Activated CD8-positive, alpha-beta T cell treated with anti-CD3 and anti-CD28 coated beads for 36 hours (primary cell): ENCODE measurements around the gene WDR1. TPM values are rescaled to one million over a fixed set of nuclear protein-coding genes. Genes with fewer than 3 reads are reported as not detected.

Source experiments
- ATAC-seq: fragments of 200-7000 bp; cut with Tn5 transposase; one replicate; pipeline ENCODE4 v1.10.0; 2021; ENCODE audit warnings: mild to moderate bottlenecking, moderate library complexity
- CTCF ChIA-PET: fragments of 350-600 bp; sonication (Branson Sonifier 250); formaldehyde crosslinking; loops from one replicate; lab custom pipeline; 2021; ENCODE audit warnings: antibody characterized with exemption; lab: Charles Lee
- POLR2A ChIA-PET: fragments of 350-600 bp; sonication (Branson Sonifier 250); formaldehyde crosslinking; loops from one replicate; lab custom pipeline; 2021; ENCODE audit warnings: antibody characterized with exemption; lab: Charles Lee
- DNase-seq: peaks from one replicate; pipeline ENCODE4 v3.0.0-alpha.2; 2020
- H3K27ac Mint-ChIP-seq: one replicate; pipeline ENCODE4 v1.8.0; 2021; ENCODE audit warnings: mild to moderate bottlenecking, mixed read lengths
- H3K27me3 Mint-ChIP-seq: one replicate; pipeline ENCODE4 v1.8.0; 2021; ENCODE audit warnings: mixed read lengths
- H3K36me3 Mint-ChIP-seq: one replicate; pipeline ENCODE4 v1.8.0; 2021; ENCODE audit warnings: low read depth, mixed read lengths
- H3K4me1 Mint-ChIP-seq: one replicate; pipeline ENCODE4 v1.8.0; 2021; ENCODE audit warnings: low read depth, mixed read lengths
- H3K4me3 Mint-ChIP-seq: one replicate; pipeline ENCODE4 v1.8.0; 2021; ENCODE audit warnings: mild to moderate bottlenecking, moderate library complexity, mixed read lengths
- H3K9me3 Mint-ChIP-seq: one replicate; pipeline ENCODE4 v1.8.0; 2021; ENCODE audit warnings: mixed read lengths
- intact Hi-C: fragments of 100-400 bp; cut with micrococcal nuclease; formaldehyde crosslinking; loops from one replicate; pipeline ENCODE4 v1.10.0; 2022
- total RNA-seq, 2 experiments: library from RNA; stranded (reverse); gene quantifications; one replicate each; pipeline ENCODE4 v1.2.3, GENCODE V29; 2021
- TF ChIP-seq, protein P1 (sequence below): fragments of 200-600 bp; IDR thresholded peaks from one replicate; pipeline ENCODE4 v1.8.0; 2022; ENCODE audit warnings: antibody characterized with exemption, mild to moderate bottlenecking

Gene WDR1
- total RNA-seq, 2 experiments from 2014 or later = 390 to 393 TPM

DNA sequence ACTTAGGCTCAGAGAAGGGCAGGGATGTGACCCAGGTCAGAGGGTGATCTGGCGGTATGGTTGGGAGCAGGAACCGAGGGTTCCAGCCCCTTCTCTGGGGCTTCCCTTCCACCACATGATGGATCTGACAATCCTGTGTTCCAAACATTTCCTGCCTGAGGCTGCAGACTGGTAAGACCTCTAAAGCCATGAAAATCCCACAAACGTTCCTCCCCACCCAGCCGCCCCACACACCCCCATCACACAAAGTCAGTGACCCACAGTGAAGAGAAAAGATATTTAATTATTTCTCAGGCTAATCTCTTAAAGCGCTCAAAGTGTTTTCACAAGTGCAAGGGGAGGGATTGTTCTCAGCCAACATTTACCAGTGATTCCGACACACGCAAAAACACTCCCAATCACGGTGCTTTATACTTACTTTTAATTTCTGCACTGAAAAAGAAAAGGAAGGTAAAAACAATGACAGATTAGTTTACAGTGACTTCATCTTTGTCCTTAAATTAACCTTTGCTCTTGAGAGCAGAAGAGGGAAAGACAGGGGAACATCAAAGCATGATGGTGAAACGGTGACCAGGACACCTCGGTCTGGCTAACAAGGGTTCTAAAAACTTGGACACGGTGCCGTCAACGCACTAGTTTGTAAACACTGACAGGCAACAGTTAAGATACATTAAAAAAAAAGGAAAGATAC is 42.4 kb downstream of the WDR1 start:
- intact Hi-C loops = no loop called here
- ChIA-PET POLR2A (no interaction called here), CTCF (no interaction called here)
- Mint-ChIP-seq H3K36me3 (peaks cover 61% of the 10 kb centered on the region), H3K27me3 (no peaks in the 10 kb centered on the region), H3K4me1 (no peaks in the 10 kb centered on the region), H3K27ac (peak overlapping the region; percentile 63), H3K4me3 (no peak overlapping the region), H3K9me3 (no peaks in the 10 kb centered on the region)
- ATAC-seq (no peak), DNase-seq (no peak)
- TF ChIP-seq, protein P1, sequence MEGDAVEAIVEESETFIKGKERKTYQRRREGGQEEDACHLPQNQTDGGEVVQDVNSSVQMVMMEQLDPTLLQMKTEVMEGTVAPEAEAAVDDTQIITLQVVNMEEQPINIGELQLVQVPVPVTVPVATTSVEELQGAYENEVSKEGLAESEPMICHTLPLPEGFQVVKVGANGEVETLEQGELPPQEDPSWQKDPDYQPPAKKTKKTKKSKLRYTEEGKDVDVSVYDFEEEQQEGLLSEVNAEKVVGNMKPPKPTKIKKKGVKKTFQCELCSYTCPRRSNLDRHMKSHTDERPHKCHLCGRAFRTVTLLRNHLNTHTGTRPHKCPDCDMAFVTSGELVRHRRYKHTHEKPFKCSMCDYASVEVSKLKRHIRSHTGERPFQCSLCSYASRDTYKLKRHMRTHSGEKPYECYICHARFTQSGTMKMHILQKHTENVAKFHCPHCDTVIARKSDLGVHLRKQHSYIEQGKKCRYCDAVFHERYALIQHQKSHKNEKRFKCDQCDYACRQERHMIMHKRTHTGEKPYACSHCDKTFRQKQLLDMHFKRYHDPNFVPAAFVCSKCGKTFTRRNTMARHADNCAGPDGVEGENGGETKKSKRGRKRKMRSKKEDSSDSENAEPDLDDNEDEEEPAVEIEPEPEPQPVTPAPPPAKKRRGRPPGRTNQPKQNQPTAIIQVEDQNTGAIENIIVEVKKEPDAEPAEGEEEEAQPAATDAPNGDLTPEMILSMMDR = no peak

DNA sequence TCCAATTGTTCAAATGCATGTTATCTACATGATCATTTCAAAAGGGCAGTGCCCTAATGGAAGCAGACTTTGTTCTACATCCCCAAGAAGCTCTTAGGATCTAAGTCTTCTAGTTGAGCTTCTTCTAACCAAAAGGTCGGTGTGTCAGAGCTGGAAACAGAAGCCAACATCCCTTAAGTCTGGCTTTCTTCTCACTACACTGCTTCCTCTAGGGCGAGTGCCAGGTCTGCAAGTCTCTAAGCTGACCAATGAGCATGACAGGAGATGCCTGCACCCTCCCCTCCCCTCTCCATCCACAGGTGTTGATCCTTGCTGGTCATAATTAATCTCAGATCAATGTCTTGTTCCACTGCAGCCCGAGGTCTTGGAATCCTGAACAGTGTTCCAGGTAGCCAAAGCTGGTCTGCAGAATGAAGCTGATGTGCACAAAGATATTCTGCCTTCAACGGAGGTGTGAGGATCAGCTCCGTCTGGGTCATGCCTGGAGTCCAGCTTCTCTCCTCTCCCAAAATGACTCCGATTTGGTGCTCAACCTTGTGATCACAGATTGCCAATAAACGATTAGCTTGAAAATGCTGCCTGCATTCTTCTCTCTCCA is 44.1 kb downstream of the WDR1 start:
- ChIA-PET CTCF (no interaction called here), POLR2A (interaction anchor here (1.4 to 1.5 kb wide), 3 partner anchors 10 to 28 kb away, joined by 4 to 6 read pairs (median 4); no protein-coding TSS in a partner anchor)
- peaks cover 48% of the 10 kb centered on the region for H3K36me3 Mint-ChIP-seq
- H3K4me1 Mint-ChIP-seq = no peaks in the 10 kb centered on the region
- H3K4me3 Mint-ChIP-seq = no peak overlapping the region
- intact Hi-C loops = no loop called here
- TF ChIP-seq, protein P1 = no peak
- no peaks in the 10 kb centered on the region for H3K27me3 Mint-ChIP-seq
- no peak for DNase-seq
- H3K9me3 Mint-ChIP-seq = no peaks in the 10 kb centered on the region
- no peak for ATAC-seq
- peak overlapping the region; percentile 70 for H3K27ac Mint-ChIP-seq

DNA sequence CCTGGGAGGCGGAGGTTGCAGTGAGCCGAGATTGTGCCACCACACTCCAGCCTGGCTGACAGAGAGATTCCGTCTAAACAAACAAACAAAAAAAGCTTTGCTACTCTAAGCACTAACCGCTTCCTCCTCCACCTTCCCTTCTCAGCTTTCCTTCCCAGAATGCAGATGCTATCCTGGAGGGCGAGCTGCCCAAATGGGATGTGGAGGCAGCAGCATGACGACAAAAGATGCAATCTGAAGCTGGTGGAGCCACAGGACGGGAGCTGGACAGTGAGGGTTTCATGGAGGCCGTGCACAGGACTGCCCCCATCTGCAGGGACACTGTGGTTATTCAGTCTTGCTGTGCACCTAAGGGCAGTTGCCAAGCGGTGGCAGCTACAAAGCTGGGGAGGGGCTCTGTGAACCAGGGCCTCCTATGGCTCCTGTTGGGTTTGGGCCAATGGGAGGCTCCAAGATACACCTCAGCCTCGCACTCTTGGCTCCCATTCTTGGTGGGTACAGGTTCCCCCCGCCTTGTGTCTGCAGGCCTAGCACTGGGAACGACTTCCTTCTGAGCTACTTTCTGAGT is 47.4 kb downstream of the WDR1 start:
- ChIA-PET POLR2A (interaction anchor here (0.8 to 1.0 kb wide), 2 partner anchors 19 to 31 kb away, joined by 3 read pairs; no protein-coding TSS in a partner anchor), CTCF (interaction anchor here (0.7 to 1.0 kb wide), 2 partner anchors 28 to 93 kb away, joined by 3 read pairs; no protein-coding TSS in a partner anchor)
- H3K36me3 Mint-ChIP-seq = peaks cover 32% of the 10 kb centered on the region
- H3K4me1 Mint-ChIP-seq = no peaks in the 10 kb centered on the region
- no peak overlapping the region for H3K4me3 Mint-ChIP-seq
- H3K27me3 Mint-ChIP-seq = no peaks in the 10 kb centered on the region
- no peak overlapping the region for H3K27ac Mint-ChIP-seq
- intact Hi-C loops = no loop called here
- peak; percentile 34 for ATAC-seq
- H3K9me3 Mint-ChIP-seq = no peaks in the 10 kb centered on the region
- TF ChIP-seq, protein P1 = no peak
- no peak for DNase-seq

DNA sequence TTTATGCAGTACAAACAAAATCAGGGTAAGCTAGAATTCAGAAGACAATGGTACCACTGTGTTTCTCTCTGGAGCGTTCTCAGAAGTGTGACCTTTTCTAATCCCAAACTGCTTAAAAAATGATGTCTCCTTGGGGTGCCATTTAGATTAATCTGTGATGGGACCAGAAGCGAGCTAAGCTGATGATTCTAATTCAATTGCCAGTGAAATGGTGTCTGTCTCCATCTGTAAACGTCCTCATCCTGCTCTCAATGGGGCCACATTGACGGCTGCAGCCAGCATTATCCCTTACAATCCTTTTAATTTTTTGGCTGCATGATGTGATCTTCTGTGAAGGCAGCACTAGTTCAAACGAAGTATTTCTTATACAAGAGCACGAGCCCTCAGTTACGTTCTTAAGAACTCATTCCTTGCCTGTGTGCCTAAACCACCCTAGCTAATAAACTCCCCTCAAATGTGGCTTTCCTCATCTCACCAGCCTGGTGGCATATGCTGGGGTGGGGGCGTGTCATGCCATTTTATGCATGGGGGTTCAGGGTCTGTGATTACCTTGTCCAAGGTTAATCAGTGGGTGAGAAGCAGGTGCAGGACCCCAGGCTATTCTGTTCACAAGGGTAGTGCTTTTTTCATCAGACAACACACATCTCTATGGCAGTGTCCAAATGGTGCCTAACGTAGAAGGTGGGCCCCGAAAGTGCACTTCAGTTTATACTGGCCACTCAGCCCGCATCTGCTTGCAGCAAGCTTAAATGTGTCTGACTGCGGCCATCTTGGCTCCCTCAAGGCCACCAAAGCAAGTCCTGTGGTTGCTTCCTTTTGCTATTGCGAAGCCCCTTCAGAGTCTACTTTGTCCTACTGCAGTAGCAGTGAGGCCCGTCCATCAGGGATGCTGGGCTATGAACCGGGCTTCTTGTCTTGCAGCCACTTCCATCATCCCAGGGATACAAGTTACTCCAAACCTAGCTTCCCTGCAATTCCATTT is 49.6 kb downstream of the WDR1 start:
- ChIA-PET CTCF (interaction anchor here (0.9 kb wide), 1 partner anchor 482 kb away, joined by 3 read pairs; no protein-coding TSS in a partner anchor), POLR2A (interaction anchor here (1.2 kb wide), 1 partner anchor 12 kb away, joined by 3 read pairs; no protein-coding TSS in a partner anchor)
- TF ChIP-seq, protein P1 = no peak
- peaks cover 14% of the 10 kb centered on the region for H3K36me3 Mint-ChIP-seq
- H3K9me3 Mint-ChIP-seq = no peaks in the 10 kb centered on the region
- no peaks in the 10 kb centered on the region for H3K4me1 Mint-ChIP-seq
- H3K27me3 Mint-ChIP-seq = no peaks in the 10 kb centered on the region
- intact Hi-C loops = no loop called here
- H3K27ac Mint-ChIP-seq = no peak overlapping the region
- ATAC-seq = no peak
- DNase-seq = no peak
- H3K4me3 Mint-ChIP-seq = no peak overlapping the region
